Measurements from ENCODE around the gene NFIX. TPM values are rescaled to one million over a fixed set of nuclear protein-coding genes. Genes with fewer than 3 reads are reported as not detected.

Gene NFIX
- total and polyA plus RNA-seq, 2 donors (not counting 3 experiments of a cell fraction or from before 2014, with no cell fraction given), result 9.8 to 37.7 TPM

DNA sequence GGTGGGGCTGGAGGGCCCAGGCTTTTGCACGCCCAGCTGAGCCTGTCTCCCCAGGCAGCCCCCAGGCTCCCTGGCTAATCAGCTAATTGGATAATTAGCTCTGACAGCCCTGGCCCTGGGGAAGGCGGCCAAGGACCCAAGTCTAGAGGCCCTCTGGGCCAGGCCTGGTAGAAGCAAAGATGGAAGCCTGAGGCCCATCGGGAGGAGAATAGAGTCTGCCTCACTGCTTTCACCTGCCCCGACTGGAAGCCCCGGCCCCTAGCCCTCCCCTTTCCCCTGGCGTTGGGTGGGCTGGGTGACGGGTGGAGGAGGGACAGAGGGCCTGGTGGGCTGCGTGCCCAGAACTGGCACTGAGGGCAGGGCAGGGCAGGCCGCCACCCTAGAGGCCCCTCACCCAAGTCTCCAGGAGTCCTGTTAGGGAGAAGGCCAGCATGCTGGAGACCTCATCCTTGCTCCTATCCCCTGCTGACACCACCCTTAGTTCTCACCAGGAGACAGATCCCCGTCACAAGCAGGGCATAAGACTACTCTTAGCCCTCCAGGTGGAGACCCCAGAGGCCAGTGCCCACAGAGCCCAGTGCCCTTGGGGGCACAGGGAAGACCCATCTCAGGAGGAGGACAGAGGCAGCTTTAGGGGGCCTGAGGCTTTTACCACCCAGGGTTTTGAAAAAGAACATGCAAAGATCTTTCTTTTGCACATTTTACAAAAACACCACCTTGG, 95.4 kb downstream of the NFIX start:
- H3K27me3 ChIP-seq (ENCODE audit: control insufficient read depth in 2 of 2, insufficient read depth in 2 of 2, low read length in 2 of 2), result no peaks in the 10 kb centered on the region
- no peaks in the 10 kb centered on the region for H3K9me3 ChIP-seq (replicated peaks; ENCODE audit: control insufficient read depth, insufficient read depth, low read length)
- BruUV-seq (replicated peaks), result no TSS peak
- dilution Hi-C loops (cut with MboI; ENCODE audit: extremely low pct_ligation_motif_present, low sequenced_read_pairs), result no loop called here
- DNase-seq (ENCODE audit: low read depth, low spot score) (no peak), FAIRE-seq (no peak)
- ChIA-PET CTCF (interaction anchor here (0.8 to 8.5 kb wide), 6 partner anchors 11 to 125 kb away, joined by 3 to 543 read pairs (median 10); no protein-coding TSS in a partner anchor), POLR2A (interaction anchor here (0.5 kb wide), 1 partner anchor 398 kb away, joined by 3 read pairs; no protein-coding TSS in a partner anchor)
- peaks cover 26% of the 10 kb centered on the region for H3K4me1 ChIP-seq (ENCODE audit: control insufficient read depth, extremely low read depth, insufficient read depth, low read length)
- H3K4me3 ChIP-seq (replicated peaks in 1 of 3; ENCODE audit: insufficient read depth in 1 of 3, low read depth in 1 of 3, low read length in 3 of 3), result no peak overlapping the region
- peak overlapping the region; percentile 13 for H3K9ac ChIP-seq (replicated peaks; ENCODE audit: extremely low read depth, insufficient read depth, low read length)
- H3K36me3 ChIP-seq (ENCODE audit: control insufficient read depth in 2 of 2, extremely low read depth in 1 of 2, insufficient read depth in 2 of 2, low read length in 2 of 2), result no peaks in the 10 kb centered on the region
- H3K9me1 ChIP-seq (replicated peaks; ENCODE audit: control insufficient read depth, extremely low read depth, insufficient read depth, low read length), result no peaks in the 10 kb centered on the region
- no peaks in the 10 kb centered on the region for H3K79me2 ChIP-seq (ENCODE audit: control insufficient read depth, insufficient read depth, low read length)
- H3K27ac ChIP-seq (ENCODE audit: insufficient read depth, low read depth, low read length), result no peak overlapping the region
- no peak overlapping the region for H2AFZ ChIP-seq (ENCODE audit: low read depth, low read length)
- intact Hi-C loops (cut with micrococcal nuclease), result loop anchor here (5.0 kb wide), 2 partner anchors 38 to 58 kb away; no protein-coding TSS in a partner anchor
- TF ChIP-seq, protein P1, sequence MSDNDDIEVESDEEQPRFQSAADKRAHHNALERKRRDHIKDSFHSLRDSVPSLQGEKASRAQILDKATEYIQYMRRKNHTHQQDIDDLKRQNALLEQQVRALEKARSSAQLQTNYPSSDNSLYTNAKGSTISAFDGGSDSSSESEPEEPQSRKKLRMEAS (IDR thresholded peaks at IDR 0.05; ENCODE audit: insufficient read depth, insufficient read length), result no peak
- TF ChIP-seq JUN (IDR thresholded peaks at IDR 0.05; ENCODE audit: borderline replicate concordance, insufficient read depth, insufficient read length, low read depth) (no peak), GATA2 (IDR thresholded peaks at IDR 0.05; ENCODE audit: insufficient read depth, insufficient read length, low read depth, low read length) (no peak), FOS (IDR thresholded peaks at IDR 0.05; ENCODE audit: borderline replicate concordance, insufficient read depth, low read length) (no peak), POLR2AphosphoS5 (IDR thresholded peaks at IDR 0.05; ENCODE audit: insufficient read depth, low read depth, low read length) (no peak), EZH2 (IDR thresholded peaks at IDR 0.05; ENCODE audit: borderline replicate concordance, low read depth, low read length, severe bottlenecking) (no peak), MYC (IDR thresholded peaks at IDR 0.05; ENCODE audit: low read depth, low read length) (no peak), POLR2A (IDR thresholded peaks at IDR 0.05; ENCODE audit: low read depth, low read length) (no peak)
- H4K20me1 ChIP-seq (replicated peaks; ENCODE audit: control insufficient read depth, extremely low read depth, insufficient read depth, low read length), result no peaks in the 10 kb centered on the region
- H3K4me2 ChIP-seq (ENCODE audit: insufficient read depth, low read length), result no peak overlapping the region

Data from endothelial cell of umbilical vein (primary cell).